Measurements from ENCODE around the gene ARID1B. TPM values are rescaled to one million over a fixed set of nuclear protein-coding genes. Genes with fewer than 3 reads are reported as not detected.

The ARID1B gene
- total RNA-seq, 1 experiment from 2014 or later: 35.6 TPM

GRCh38 chr6:156900292-156900691 lies 123.1 kb downstream of the ARID1B start:
- no TSS peak for BruUV-seq (replicated peaks)
- Histone ChIP-seq H2AFZ (ENCODE audit: low read depth, low read length, poor library complexity, severe bottlenecking) (no peak overlapping the region), H3K4me3 (replicated peaks in 1 of 2; ENCODE audit: low read depth in 1 of 2, low read length in 2 of 2) (no peak overlapping the region), H3K27ac (ENCODE audit: low read depth, low read length) (no peak overlapping the region), H3K9me3 (ENCODE audit: control insufficient read depth in 1 of 2, insufficient read depth in 1 of 2, low read depth in 1 of 2, low read length in 2 of 2) (no peaks in the 10 kb centered on the region), H4K20me1 (ENCODE audit: insufficient read depth) (no peaks in the 10 kb centered on the region; the same call in 1 of the 2 replicates), H3K36me3 (ENCODE audit: control insufficient read depth in 1 of 2, insufficient read depth in 2 of 2, low read length in 2 of 2) (no peaks in the 10 kb centered on the region), H3K27me3 (ENCODE audit: insufficient read depth, low read length) (no peaks in the 10 kb centered on the region), H3K79me2 (ENCODE audit: insufficient read depth, low read length) (peaks cover 20% of the 10 kb centered on the region), H3K9ac (ENCODE audit: low read length) (no peak overlapping the region), H3K4me1 (ENCODE audit: control insufficient read depth in 1 of 2, insufficient read depth in 2 of 2, low read length in 2 of 2) (no peaks in the 10 kb centered on the region), H3K4me2 (ENCODE audit: low read length) (no peak overlapping the region), H3K9me2 (ENCODE audit: insufficient read depth) (no peaks in the 10 kb centered on the region)
- ChIA-PET POLR2A (no interaction called here), CTCF (no interaction called here), RAD21 (ENCODE audit: low non-redundant PET in 1 of 2, low total read pairs in 2 of 2, uncharacterized antibody in 2 of 2, unreplicated experiment in 2 of 2) (no interaction called here)
- no peak for ATAC-seq
- intact Hi-C loops (cut with micrococcal nuclease): no loop called here
- TF ChIP-seq EZH2phosphoT487 (IDR thresholded peaks at IDR 0.05; ENCODE audit: borderline replicate concordance): no peak
- TF ChIP-seq ZFX (IDR thresholded peaks at IDR 0.05): no peak
- TF ChIP-seq ZNF274 (IDR thresholded peaks at IDR 0.05; ENCODE audit: low read depth, low read length): no peak
- no peak for TF ChIP-seq CTCF (IDR thresholded peaks at IDR 0.05 in 2 of 3, conservative IDR thresholded peaks at IDR 0.05 in 1 of 3; ENCODE audit: borderline replicate concordance in 1 of 3, insufficient read depth in 1 of 3, low read depth in 2 of 3, low read length in 2 of 3)
- TF ChIP-seq ZBTB33 (IDR thresholded peaks at IDR 0.05; ENCODE audit: extremely low read depth, insufficient replicate concordance, low read length): no peak
- no peak for TF ChIP-seq SRF (IDR thresholded peaks at IDR 0.05; ENCODE audit: low read depth)
- no peak for TF ChIP-seq ATF3 (IDR thresholded peaks at IDR 0.05)
- TF ChIP-seq SP1 (IDR thresholded peaks at IDR 0.05; ENCODE audit: low read depth): no peak
- TF ChIP-seq CEBPB (IDR thresholded peaks at IDR 0.05; ENCODE audit: low read depth): no peak
- TF ChIP-seq FOSL1 (IDR thresholded peaks at IDR 0.05; ENCODE audit: low read depth): no peak
- no peak for TF ChIP-seq RAD21 (IDR thresholded peaks at IDR 0.05; ENCODE audit: low read depth)
- TF ChIP-seq POLR2A (IDR thresholded peaks at IDR 0.05; ENCODE audit: borderline replicate concordance, extremely low read depth, insufficient read depth, insufficient read length): no peak
- TF ChIP-seq REST (IDR thresholded peaks at IDR 0.05; ENCODE audit: low read depth): no peak
- TF ChIP-seq EGR1 (IDR thresholded peaks at IDR 0.05; ENCODE audit: low read depth): no peak
- no peak for TF ChIP-seq JUND (IDR thresholded peaks at IDR 0.05)
- TF ChIP-seq ELF1 (IDR thresholded peaks at IDR 0.05; ENCODE audit: borderline replicate concordance, low read depth): no peak
- no peak for DNase-seq (ENCODE audit: low read depth, low spot score)
